Stimulated activated CD8-positive, alpha-beta memory T cell treated with anti-CD3 and anti-CD28 coated beads, Interleukin-4, amount 100 ng/mL, for 4 hours (primary cell): Measurements from ENCODE around the gene METTL8.
"Not testable (repeated sequence)": the region's sequence is repeated elsewhere in the genome, so short reads cannot be mapped to it uniquely, and the experiment has no call there.

ENCODE experiments used
- DNase-seq, 2 donors: peaks; one replicate each; pipeline ENCODE4 v3.0.0-alpha.2; 2020; ENCODE audit warnings: low read depth in 2 of 2, low spot score in 1 of 2

The METTL8 gene

GRCh38 chr2:171316220-171316619 lies 117.6 kb downstream of the METTL8 start:
- no peak for DNase-seq

- no peak for DNase-seq
Measured at GRCh38 chr2:171315781-171316180, 118.0 kb downstream of the METTL8 start.

GRCh38 chr2:171312182-171312581 lies 121.6 kb downstream of the METTL8 start:
- DNase-seq: not testable (repeated sequence)

- DNase-seq: not testable (repeated sequence)
Measured at GRCh38 chr2:171311589-171311988, 122.2 kb downstream of the METTL8 start.

- no peak for DNase-seq
Measured at GRCh38 chr2:171310889-171311288, 122.9 kb downstream of the METTL8 start.

- DNase-seq: no peak
Measured at GRCh38 chr2:171309455-171310286, 124.1 kb downstream of the METTL8 start.

- DNase-seq: no peak
Measured at GRCh38 chr2:171308280-171309054, 125.3 kb downstream of the METTL8 start.

- DNase-seq: no peak
Measured at GRCh38 chr2:171307560-171307959, 126.2 kb downstream of the METTL8 start.

GRCh38 chr2:171297956-171298355 lies 135.8 kb downstream of the METTL8 start:
- no peak for DNase-seq

- no peak for DNase-seq
Measured at GRCh38 chr2:171294608-171295007, 139.2 kb downstream of the METTL8 start.

- no peak for DNase-seq
Measured at GRCh38 chr2:171293661-171294060, 140.1 kb downstream of the METTL8 start.

GRCh38 chr2:171289991-171290390 lies 143.8 kb downstream of the METTL8 start:
- DNase-seq: no peak

- DNase-seq: no peak
Measured at GRCh38 chr2:171289316-171289715, 144.5 kb downstream of the METTL8 start.

- no peak for DNase-seq
Measured at GRCh38 chr2:171287611-171288010, 146.2 kb downstream of the METTL8 start.

- no peak for DNase-seq
Measured at GRCh38 chr2:171287036-171287571, 146.7 kb downstream of the METTL8 start.

- DNase-seq: no peak
Measured at GRCh38 chr2:171281110-171281509, 152.7 kb downstream of the METTL8 start.

- no peak for DNase-seq
Measured at GRCh38 chr2:171279983-171280790, 153.6 kb downstream of the METTL8 start.

- DNase-seq: no peak
Measured at GRCh38 chr2:171274757-171275156, 159.0 kb downstream of the METTL8 start.

- no peak for DNase-seq
Measured at GRCh38 chr2:171271971-171272436, 161.8 kb downstream of the METTL8 start.

GRCh38 chr2:171271386-171271785 lies 162.4 kb downstream of the METTL8 start:
- no peak for DNase-seq
